ENCODE results near the gene ZFYVE19.

ZFYVE19 gene

GRCh38 chr15:40776537-40777141 is 30.2 kb upstream of the ZFYVE19 start:
- no peak for DNase-seq

GRCh38 chr15:40782609-40783227 is 24.2 kb upstream of the ZFYVE19 start:
- DNase-seq, result no peak

GRCh38 chr15:40785164-40785563 is 21.7 kb upstream of the ZFYVE19 start:
- no peak for DNase-seq

- DNase-seq, result no peak
Measured at GRCh38 chr15:40785814-40786213, 21.1 kb upstream of the ZFYVE19 start.

- DNase-seq, result no peak
Measured at GRCh38 chr15:40787344-40787841, 19.5 kb upstream of the ZFYVE19 start.

GRCh38 chr15:40787991-40788390 is 18.9 kb upstream of the ZFYVE19 start:
- DNase-seq, result no peak

GRCh38 chr15:40789119-40789518 is 17.8 kb upstream of the ZFYVE19 start:
- no peak for DNase-seq

- no peak for DNase-seq
Measured at GRCh38 chr15:40789999-40790398, 16.9 kb upstream of the ZFYVE19 start.

- no peak for DNase-seq
Measured at GRCh38 chr15:40790718-40791117, 16.2 kb upstream of the ZFYVE19 start.

- no peak for DNase-seq
Measured at GRCh38 chr15:40792394-40792793, 14.5 kb upstream of the ZFYVE19 start.

- no peak for DNase-seq
Measured at GRCh38 chr15:40793216-40793989, 13.5 kb upstream of the ZFYVE19 start.

- DNase-seq, result no peak
Measured at GRCh38 chr15:40796041-40796440, 10.8 kb upstream of the ZFYVE19 start.

GRCh38 chr15:40796512-40796911 is 10.4 kb upstream of the ZFYVE19 start:
- no peak for DNase-seq

GRCh38 chr15:40799523-40799922 is 7.4 kb upstream of the ZFYVE19 start:
- DNase-seq, result no peak

- no peak for DNase-seq
Measured at GRCh38 chr15:40803076-40803475, 3.8 kb upstream of the ZFYVE19 start.

- DNase-seq, result no peak
Measured at GRCh38 chr15:40803688-40804087, 3.2 kb upstream of the ZFYVE19 start.

GRCh38 chr15:40806672-40807027 is 239 bp upstream of the ZFYVE19 start:
- DNase-seq, result no peak

GRCh38 chr15:40807888-40808461 is 1.1 kb downstream of the ZFYVE19 start:
- no peak for DNase-seq

- no peak for DNase-seq
Measured at GRCh38 chr15:40808861-40809450, 2.1 kb downstream of the ZFYVE19 start.

GRCh38 chr15:40812721-40813425 is 6.0 kb downstream of the ZFYVE19 start:
- no peak for DNase-seq

GRCh38 chr15:40815042-40815698 is 8.3 kb downstream of the ZFYVE19 start:
- peak; percentile 14 for DNase-seq

- no peak for DNase-seq
Measured at GRCh38 chr15:40819048-40819447, 12.2 kb downstream of the ZFYVE19 start.

All from midbrain (tissue), 1 donor.